ENCODE data around the gene MUC3A.
"Not testable (repeated sequence)": the region's sequence is repeated elsewhere in the genome, so short reads cannot be mapped to it uniquely, and the experiment has no call there.

The MUC3A gene

GRCh38 chr7:100949227-100949932, at the start of gene MUC3A:
MUC3A (plus strand) TSS chr7:100949534; CDS start chr7:100949625, 91 bp downstream.
- no peak for DNase-seq

DNA sequence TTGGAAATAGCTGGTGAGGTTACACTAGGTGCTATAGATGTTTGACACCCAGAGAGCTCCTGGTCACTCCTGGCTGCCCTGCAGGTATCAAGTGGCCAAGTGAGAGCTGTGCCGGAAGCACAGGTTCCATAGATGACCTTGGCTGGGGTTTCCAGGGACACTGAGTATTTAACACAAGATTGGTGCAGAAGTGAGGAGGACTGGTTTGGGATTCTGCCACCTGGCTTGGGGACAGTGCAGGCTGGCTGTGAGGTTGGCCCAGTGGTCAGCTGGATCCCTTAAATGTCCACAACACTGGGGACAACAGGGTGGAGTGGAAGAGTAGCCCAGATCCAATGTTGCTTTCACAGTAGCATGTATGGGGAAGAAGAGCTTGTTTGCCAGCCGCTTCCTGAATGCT, 48.4 kb upstream of the MUC3A start:
- DNase-seq: no peak

DNA sequence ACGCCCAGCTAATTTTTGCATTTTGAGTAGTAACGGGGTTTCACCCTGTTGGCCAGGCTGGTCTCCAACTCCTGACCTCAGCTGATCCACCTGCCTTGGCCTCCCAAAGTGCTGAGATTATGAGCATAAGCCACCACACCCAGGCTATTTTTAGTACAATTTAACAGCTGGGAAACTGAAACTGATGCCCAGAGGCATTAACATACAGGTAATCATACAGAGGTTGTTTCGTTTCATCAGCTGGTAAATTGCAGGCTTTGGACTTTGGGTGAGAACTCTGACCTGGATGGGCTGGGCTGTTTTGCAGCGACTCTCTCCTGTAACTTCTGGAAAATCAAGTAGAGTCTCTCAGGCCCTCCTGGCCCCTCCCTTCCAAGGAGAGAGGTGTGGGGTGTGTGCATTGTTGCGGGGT, 47.4 kb upstream of the MUC3A start:
- DNase-seq: no peak

DNA sequence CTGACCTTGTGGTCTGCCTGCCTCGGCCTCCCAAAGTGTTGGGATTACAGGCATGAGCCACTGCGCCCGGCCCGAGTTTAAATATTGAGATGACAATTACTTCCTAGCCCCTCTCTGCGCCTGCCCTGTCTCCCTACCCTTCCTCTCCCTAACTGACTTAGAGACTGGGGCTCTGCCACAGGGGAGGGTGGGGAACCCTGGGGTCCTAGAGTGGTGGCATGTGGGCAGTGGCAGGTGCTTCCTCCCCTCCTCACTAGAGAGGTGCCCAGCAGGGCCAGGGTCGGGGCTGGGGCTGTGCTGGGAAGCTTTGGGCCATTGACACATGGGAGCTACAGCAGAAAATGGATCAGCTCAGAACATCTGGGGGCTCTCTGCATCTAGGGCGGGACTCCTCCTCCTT, 46.7 kb upstream of the MUC3A start:
- DNase-seq: no peak

GRCh38 chr7:100908512-100908911, 40.8 kb upstream of the MUC3A start:
- DNase-seq: no peak

DNA sequence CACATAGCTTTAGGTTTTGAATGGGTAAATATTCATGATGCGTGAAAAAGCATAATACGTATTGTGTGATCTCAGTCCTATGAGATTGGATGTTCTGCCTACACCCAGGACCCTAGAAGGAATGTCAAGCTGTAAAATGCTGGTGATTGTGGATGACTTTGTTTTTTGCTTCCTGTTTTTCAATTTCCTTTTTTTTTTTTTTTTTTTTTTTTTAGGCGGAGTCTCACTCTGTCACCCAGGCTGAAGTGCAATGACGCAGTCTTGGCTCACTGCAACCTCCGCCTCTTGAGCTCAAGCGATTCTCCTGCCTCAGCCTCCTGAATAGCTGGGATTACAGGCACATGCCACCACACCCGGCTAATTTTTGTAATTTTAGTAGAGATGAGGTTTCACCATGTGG, 38.9 kb upstream of the MUC3A start:
- peak; percentile 70 for DNase-seq

GRCh38 chr7:100911484-100911883, 37.9 kb upstream of the MUC3A start:
- DNase-seq: no peak

DNA sequence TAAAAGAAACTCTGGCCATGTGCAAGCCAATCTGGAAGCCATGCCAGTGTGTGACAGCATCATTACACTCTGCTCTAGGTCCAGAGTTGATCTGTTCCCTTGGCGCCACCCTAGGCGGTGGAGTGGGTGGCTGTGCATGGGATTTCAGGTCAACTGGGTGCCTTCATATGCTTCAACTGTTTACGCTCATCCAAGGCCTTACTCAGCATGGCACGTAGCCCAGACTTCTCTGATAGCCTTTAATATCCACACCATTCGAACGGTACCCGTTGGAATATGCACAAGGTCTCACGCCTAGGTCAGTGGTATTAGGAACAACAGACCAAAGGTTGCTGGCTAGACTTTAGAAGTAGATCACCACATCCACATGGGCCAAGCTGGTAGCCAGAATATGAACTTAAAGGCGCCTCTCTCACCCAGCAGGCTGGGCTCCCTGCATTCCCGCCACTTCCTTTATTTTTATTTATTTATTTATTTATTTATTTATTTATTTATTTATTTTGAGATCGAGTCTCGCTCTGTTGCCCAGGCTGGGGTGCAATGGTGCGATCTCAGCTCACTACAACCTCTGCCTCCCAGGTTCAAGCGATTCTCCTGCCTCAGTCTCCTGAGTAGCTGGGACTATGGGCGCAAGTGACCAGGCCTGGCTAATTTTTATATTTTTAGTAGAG, 35.0 kb upstream of the MUC3A start:
- DNase-seq: no peak

GRCh38 chr7:100914879-100915447, 34.4 kb upstream of the MUC3A start:
- DNase-seq: no peak

DNA sequence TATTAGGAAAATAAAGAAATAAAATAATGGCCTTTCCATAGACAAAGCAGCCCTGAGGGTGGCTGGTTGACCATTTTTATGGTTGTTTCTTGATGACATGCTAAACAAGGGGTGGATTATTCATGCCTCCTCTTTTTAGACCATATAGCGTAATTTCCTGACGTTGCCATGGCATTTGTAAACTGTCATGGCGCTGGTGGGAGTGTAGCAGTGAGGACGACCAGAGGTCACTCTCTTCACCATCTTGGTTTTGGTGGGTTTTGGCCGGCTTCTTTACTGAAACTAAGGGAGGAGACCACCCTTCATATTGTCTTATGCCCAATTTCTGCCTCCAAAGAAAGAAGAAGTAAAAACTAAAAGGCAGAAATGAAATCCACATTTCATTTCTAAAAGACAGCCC, 30.0 kb upstream of the MUC3A start:
- not testable (repeated sequence) for DNase-seq

GRCh38 chr7:100919779-100920437, 29.4 kb upstream of the MUC3A start:
- DNase-seq: not testable (repeated sequence)

DNA sequence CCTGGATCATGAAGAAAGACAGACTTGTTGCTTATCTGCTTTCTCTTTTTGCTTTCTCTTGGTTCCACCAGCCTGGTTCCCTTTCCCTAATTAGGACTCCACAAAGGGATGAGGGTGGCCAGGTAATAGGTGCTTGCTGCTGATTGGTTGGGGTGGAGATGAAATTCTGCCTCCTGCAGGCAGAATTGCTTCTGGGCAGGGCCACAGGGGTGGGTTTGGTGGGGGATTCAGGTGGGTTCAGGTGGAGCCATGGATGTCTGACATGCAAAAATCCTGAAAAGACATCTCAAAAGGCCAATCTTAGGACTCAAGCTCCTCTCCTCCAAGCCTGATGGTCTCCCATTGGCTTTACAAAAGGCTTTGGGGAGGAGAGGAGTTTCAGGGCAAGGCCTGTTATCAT, 28.3 kb upstream of the MUC3A start:
- no peak for DNase-seq

DNA sequence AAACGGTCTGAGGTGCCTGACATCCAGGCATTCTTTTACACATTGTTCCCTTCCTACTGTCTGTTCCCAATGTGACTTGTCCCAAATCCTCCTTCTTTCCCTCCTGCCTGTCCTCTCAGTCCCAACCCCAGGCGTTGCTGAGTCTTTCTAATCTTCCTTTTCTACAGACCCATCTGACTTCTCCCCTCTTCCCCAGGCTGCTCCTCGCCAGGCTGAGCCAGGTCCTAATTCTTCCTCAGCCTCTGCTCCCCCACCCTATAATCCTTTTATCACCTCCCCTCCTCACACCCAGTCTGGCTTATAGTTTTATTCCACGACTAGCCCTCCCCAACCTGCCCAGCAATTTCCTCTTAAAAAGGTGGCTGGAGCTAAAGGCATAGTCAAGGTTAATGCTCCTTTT, 25.7 kb upstream of the MUC3A start:
- DNase-seq: not testable (repeated sequence)

DNA sequence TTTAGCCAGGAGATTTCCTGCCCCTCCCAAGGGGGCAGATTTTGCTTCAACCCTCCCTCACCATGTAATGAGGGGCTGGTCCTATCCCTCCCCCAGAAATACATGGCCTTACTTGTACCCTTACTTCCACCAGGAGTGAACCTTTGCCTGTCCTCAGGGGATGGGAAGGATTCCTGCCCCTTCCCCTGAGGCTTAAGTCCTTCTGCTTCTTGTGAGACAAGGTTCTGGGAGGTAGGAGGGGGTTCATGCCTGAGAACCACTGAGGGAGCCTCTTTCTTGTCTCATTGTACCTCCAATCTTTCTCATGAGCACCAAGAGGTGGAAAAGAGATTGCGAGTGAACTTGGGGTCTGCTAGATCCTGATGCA, 19.5 kb upstream of the MUC3A start:
- DNase-seq: no peak

DNA sequence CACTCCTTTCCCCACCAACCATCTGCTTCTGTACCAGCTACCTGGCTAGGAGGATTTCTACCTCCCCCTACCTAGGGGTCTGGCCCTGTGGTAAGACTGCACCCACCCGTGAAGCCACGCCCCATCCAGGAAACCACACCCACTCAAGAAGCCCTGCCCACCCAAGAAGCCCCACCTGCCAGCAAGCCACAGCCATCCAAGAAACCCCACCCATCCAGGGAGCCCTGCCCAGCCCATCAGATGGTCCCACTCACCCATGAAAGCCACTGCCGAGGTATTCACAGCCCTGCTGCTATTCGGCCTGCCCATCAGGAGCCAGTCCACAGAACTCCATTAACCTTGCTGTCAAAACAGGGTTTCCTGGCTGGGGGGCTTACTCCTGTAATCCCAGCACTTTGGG, 15.6 kb upstream of the MUC3A start:
- no peak for DNase-seq

- DNase-seq: not testable (repeated sequence)
Observed at GRCh38 chr7:100935381-100935780, 14.0 kb upstream of the MUC3A start.

- not testable (repeated sequence) for DNase-seq
Observed at GRCh38 chr7:100936167-100936566, 13.2 kb upstream of the MUC3A start.

- DNase-seq: no peak
Observed at GRCh38 chr7:100942045-100942774, 7.1 kb upstream of the MUC3A start.

DNA sequence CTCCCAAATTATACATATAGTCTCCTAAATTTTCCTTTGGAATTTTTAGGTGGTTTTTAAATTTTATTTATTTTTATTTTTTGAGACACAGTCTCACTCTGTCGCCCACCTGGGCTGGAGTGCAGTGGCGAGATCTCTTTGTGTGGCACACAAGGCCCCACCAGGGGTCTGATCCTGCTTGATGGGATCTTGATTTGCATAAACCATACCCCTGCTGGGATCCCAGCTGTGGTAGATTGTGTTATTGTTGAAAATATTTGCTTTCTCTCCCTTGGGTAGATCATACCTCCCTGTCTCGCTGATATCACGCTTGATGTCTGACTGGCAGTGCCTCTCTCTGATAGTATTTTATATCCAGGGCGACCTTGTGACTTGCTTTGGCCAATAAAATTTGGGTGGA, 5.6 kb upstream of the MUC3A start:
- DNase-seq: no peak

- no peak for DNase-seq
Observed at GRCh38 chr7:100944138-100944537, 5.2 kb upstream of the MUC3A start.

GRCh38 chr7:100946111-100946510, 3.2 kb upstream of the MUC3A start:
- no peak for DNase-seq

- no peak for DNase-seq
Observed at GRCh38 chr7:100946766-100947365, 2.5 kb upstream of the MUC3A start.

DNA sequence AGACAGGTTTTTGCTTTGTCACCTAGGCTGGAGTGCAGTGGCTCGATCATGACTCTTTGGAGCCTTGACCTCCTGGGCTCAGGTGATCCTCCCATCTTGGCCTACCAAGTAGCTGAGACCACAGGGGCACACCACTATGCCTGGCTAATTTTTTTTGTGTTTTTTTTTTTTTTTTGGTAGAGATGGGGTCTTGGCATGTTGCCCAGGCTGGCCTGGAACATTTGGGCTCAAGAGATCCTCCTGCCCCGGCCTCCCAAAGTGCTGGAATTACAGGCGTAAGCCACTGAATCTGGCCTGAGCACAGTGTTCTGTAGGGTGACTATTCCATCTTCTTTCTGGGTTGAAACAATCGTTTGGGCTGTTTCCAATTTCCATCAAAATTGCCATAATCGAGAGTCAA, 1.5 kb upstream of the MUC3A start:
- DNase-seq: no peak
